Hepatocyte (in vitro differentiated cells): ENCODE results near the gene ATG10. TPM values are rescaled to one million over a fixed set of nuclear protein-coding genes. Genes with fewer than 3 reads are reported as not detected.
"Not testable (repeated sequence)": the region's sequence is repeated elsewhere in the genome, so short reads cannot be mapped to it uniquely, and the experiment has no call there.

Experiments used
- DNase-seq: peaks from one replicate; pipeline ENCODE4 v3.0.0-alpha.2; 2016; ENCODE audit warnings: low spot score
- H2AFZ ChIP-seq: fragments of 200-600 bp; sonication (generic); 2 replicates; pipeline ENCODE4 v1.6.0; 2016; ENCODE audit warnings: antibody characterized with exemption, mild to moderate bottlenecking
- H3K27ac ChIP-seq: fragments of 200-600 bp; sonication (generic); 2 replicates; pipeline ENCODE4 v1.5.1; 2016; ENCODE audit warnings: mild to moderate bottlenecking
- H3K27me3 ChIP-seq: fragments of 200-600 bp; sonication (generic); 2 replicates; pipeline ENCODE4 v1.6.1; 2016
- H3K36me3 ChIP-seq: fragments of 200-600 bp; sonication (generic); replicated peaks from 2 replicates; pipeline ENCODE4 v1.5.1; 2016; ENCODE audit warnings: low read depth; ENCODE audit not compliant: insufficient read depth
- H3K4me1 ChIP-seq: fragments of 200-600 bp; sonication (generic); 2 replicates; pipeline ENCODE4 v1.5.1; 2016; ENCODE audit warnings: mild to moderate bottlenecking, moderate library complexity; ENCODE audit not compliant: insufficient read depth
- H3K4me2 ChIP-seq: fragments of 200-600 bp; sonication (generic); 2 replicates; pipeline ENCODE4 v1.6.0; 2016
- H3K4me3 ChIP-seq: fragments of 200-600 bp; sonication (generic); 2 replicates; pipeline ENCODE4 v1.5.1; 2016; ENCODE audit warnings: mild to moderate bottlenecking
- H3K79me2 ChIP-seq: fragments of 200-600 bp; sonication (generic); 2 replicates; pipeline ENCODE4 v1.6.0; 2017; ENCODE audit warnings: mild to moderate bottlenecking
- H3K9me2 ChIP-seq: fragments of 200-600 bp; sonication (generic); replicated peaks from 2 replicates; pipeline ENCODE4 v1.6.0; 2017; ENCODE audit warnings: mild to moderate bottlenecking; ENCODE audit not compliant: insufficient read depth
- H3K9me3 ChIP-seq: fragments of 200-600 bp; sonication (generic); 2 replicates; pipeline ENCODE4 v1.5.1; 2016; ENCODE audit warnings: low read depth, mild to moderate bottlenecking
- H4K20me1 ChIP-seq: fragments of 200-600 bp; sonication (generic); 2 replicates; pipeline ENCODE4 v1.6.0; 2016; ENCODE audit warnings: mild to moderate bottlenecking; ENCODE audit not compliant: insufficient read depth, poor library complexity, severe bottlenecking
- EZH2 ChIP-seq: fragments of 200-600 bp; sonication (generic); IDR thresholded peaks from 2 replicates; pipeline ENCODE4 v1.6.1; 2016; ENCODE audit warnings: antibody characterized with exemption, mild to moderate bottlenecking, borderline replicate concordance
- EZH2phosphoT487 ChIP-seq: fragments of 200-600 bp; sonication (generic); IDR thresholded peaks from one replicate; pipeline ENCODE4 v1.6.1; 2018; ENCODE audit warnings: antibody characterized with exemption, mild to moderate bottlenecking, low read depth, moderate library complexity; ENCODE audit not compliant: unreplicated experiment, severe bottlenecking
- WGBS: methylation state at CpG from one replicate; pipeline ENCODE4 v1.1.6; 2016; ENCODE audit warnings: low lambda C conversion rate; ENCODE audit errors: missing lambda C conversion rate; 5-methylcytosine and 5-hydroxymethylcytosine counted together
- polyA plus RNA-seq: library from polyadenylated mRNA; unstranded; fragments of >200 nt; fragmentation: Nextera tagmentation; extraction: Ambion mirVana; gene quantifications from 2 replicates; pipeline ENCODE4 v1.2.1, GENCODE V29; 2016
- total RNA-seq: library from RNA; depleted of rRNA; stranded (reverse); fragments of >200 nt; gene quantifications from 2 replicates; pipeline ENCODE4 v1.2.3, GENCODE V29; 2014
- TF ChIP-seq, protein P1 (sequence below): fragments of 200-600 bp; sonication (generic); IDR thresholded peaks from 2 replicates; pipeline ENCODE4 v1.5.1; 2016; ENCODE audit warnings: antibody characterized with exemption, mild to moderate bottlenecking; ENCODE audit not compliant: poor library complexity

The ATG10 gene
- total and polyA plus RNA-seq, 2 experiments from 2014 or later = 11.8 to 13.0 TPM

DNA sequence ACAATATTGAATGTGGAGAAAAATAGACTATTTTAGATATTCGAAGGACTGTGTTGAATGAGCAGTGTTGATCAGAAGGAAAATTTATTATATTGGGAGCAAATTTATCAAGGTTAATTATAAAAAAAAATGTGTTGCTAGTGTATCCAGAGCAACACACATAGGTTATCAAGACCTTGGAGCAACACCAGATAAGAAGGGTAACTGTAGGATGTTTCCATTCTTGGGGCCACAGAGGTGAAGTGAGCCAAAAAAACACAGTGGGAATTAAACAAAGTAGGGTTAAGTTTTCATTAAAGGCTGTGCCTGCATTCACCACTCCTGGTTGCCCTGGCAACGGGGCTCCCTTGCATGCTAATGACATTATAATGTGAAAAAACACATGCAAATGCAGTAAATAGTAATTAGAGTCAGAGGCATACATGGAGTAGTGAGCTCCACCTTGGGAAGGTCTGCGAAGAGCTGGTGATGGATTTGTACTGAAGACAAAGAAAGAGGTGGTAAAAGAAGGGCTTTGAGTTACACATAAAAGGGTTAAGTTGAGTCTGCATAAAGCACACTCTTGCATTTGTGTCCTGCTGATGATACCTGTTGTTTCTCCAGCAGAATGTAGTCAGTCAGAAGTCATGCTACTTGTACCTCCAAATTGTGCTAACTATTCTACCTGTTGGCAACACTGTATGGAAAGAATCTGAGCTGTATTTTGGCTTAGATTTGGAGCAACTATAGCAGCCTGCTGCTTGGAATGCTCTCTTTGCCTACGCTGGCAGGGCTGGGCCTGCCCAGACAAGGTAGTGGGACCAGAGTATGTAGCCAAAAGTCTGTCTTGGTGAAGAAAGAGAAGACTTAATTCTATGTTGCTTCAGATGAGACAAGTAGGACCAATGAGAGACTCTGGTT lies 59.6 kb downstream of the ATG10 start:
- Histone ChIP-seq H3K27ac (no peak overlapping the region), H3K36me3 (no peaks in the 10 kb centered on the region), H3K27me3 (no peaks in the 10 kb centered on the region), H3K9me2 (no peaks in the 10 kb centered on the region), H3K4me2 (no peak overlapping the region), H4K20me1 (no peaks in the 10 kb centered on the region), H2AFZ (no peak overlapping the region), H3K79me2 (no peaks in the 10 kb centered on the region), H3K4me3 (no peak overlapping the region), H3K4me1 (no peaks in the 10 kb centered on the region), H3K9me3 (no peaks in the 10 kb centered on the region)
- no peak for DNase-seq
- no peak for TF ChIP-seq EZH2phosphoT487
- TF ChIP-seq, protein P1, sequence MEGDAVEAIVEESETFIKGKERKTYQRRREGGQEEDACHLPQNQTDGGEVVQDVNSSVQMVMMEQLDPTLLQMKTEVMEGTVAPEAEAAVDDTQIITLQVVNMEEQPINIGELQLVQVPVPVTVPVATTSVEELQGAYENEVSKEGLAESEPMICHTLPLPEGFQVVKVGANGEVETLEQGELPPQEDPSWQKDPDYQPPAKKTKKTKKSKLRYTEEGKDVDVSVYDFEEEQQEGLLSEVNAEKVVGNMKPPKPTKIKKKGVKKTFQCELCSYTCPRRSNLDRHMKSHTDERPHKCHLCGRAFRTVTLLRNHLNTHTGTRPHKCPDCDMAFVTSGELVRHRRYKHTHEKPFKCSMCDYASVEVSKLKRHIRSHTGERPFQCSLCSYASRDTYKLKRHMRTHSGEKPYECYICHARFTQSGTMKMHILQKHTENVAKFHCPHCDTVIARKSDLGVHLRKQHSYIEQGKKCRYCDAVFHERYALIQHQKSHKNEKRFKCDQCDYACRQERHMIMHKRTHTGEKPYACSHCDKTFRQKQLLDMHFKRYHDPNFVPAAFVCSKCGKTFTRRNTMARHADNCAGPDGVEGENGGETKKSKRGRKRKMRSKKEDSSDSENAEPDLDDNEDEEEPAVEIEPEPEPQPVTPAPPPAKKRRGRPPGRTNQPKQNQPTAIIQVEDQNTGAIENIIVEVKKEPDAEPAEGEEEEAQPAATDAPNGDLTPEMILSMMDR = no peak
- no peak for TF ChIP-seq EZH2
- 83% methylated on average over 4 of the region's 4 CpGs for WGBS

DNA sequence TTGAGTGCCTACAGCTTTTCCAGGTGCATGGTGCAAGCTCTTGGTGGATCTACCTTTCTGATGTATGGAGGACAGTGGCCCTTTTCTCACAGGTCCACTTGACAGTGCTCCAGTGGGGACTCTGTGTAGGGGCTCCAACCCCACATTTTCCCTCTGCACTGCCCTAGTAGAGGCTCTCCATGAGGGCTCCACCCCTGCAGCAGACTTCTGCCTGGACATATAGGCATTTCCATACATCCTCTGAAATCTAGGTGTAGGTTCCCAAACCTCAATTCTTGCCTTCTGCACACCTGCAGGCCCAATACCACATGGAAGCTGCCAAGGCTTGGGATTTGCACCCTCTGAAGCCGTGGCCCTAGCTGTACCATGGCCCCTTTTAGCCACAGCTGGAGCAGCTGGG lies 71.1 kb downstream of the ATG10 start:
- H3K9me3 ChIP-seq, H3K27ac ChIP-seq, H3K4me1 ChIP-seq, H3K4me2 ChIP-seq, H4K20me1 ChIP-seq, H3K27me3 ChIP-seq, H3K9me2 ChIP-seq, H3K4me3 ChIP-seq, H2AFZ ChIP-seq, DNase-seq, H3K79me2 ChIP-seq, H3K36me3 ChIP-seq: not testable (repeated sequence)
- 100% methylated on average over 1 of the region's 1 CpG for WGBS

DNA sequence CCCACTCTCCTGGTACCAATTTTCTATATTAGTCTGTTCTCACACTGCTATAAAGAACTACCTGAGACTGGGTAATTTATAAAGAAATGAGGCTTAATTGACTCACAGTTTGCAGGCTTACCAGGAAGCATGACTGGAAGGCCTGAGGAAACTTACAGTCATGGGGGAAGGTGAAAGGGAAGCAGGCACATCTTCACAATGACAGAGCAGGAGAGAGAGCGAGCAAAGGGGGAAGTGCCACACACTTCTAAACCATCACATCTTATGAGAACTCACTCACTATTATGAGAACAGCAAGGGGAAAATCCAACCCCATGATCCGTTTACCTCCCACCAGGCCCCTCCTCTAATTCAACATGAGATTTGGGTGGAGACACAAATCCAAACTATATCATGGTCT lies 72.2 kb downstream of the ATG10 start:
- Histone ChIP-seq H3K79me2 (no peaks in the 10 kb centered on the region), H3K9me3 (no peaks in the 10 kb centered on the region), H3K27ac (no peak overlapping the region), H3K4me3 (no peak overlapping the region), H3K4me2 (no peak overlapping the region), H3K9me2 (no peaks in the 10 kb centered on the region), H3K27me3 (no peaks in the 10 kb centered on the region), H4K20me1 (no peaks in the 10 kb centered on the region), H2AFZ (no peak overlapping the region), H3K36me3 (no peaks in the 10 kb centered on the region), H3K4me1 (no peaks in the 10 kb centered on the region)
- TF ChIP-seq EZH2 = no peak
- 95% methylated on average over 2 of the region's 2 CpGs for WGBS
- no peak for DNase-seq

DNA sequence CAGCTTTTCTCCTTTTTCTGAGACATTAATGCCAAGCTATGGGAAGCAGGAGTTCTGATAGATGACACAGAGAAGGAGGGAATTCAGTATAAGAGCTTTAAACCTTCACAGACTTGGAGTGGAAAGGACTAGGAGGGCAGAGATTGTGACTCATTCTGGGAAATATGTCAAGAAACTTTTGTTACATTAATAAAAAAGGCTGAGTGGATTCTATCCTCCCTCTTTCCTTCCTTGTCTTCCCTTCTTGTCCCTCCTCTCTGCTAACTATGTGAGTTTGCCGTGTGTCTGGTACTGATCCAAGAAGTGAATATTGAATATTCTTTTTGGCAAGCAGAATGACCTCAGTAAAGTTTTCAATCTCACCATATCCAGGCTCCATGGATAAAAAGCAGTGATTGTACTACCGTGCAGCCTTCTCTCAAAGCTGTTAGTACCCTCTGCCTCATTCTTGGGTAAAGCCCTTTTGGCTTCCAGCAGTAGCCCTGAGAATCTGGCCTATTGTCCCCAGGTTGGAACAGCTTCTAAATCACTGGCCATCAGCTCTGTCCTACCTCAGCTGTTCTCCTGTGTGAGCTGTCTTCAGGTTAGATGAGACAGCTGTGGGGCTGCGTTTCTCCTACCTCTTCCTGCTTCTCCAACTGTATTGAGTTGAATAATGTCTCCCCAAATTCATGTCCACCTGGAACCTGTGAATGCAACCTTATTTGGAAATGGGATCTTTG lies 73.9 kb downstream of the ATG10 start:
- Histone ChIP-seq H3K27ac (no peak overlapping the region), H3K4me2 (no peak overlapping the region), H3K36me3 (no peaks in the 10 kb centered on the region), H2AFZ (no peak overlapping the region), H4K20me1 (no peaks in the 10 kb centered on the region), H3K9me3 (no peaks in the 10 kb centered on the region), H3K27me3 (no peaks in the 10 kb centered on the region), H3K4me3 (no peak overlapping the region), H3K9me2 (peaks cover 4% of the 10 kb centered on the region), H3K79me2 (no peaks in the 10 kb centered on the region), H3K4me1 (no peaks in the 10 kb centered on the region)
- DNase-seq = no peak
- WGBS = 84% methylated on average over 3 of the region's 3 CpGs
- TF ChIP-seq, protein P1 = no peak
- no peak for TF ChIP-seq EZH2
- no peak for TF ChIP-seq EZH2phosphoT487
